Suprapubic skin (tissue), 4 donors: Measurements from ENCODE around the gene AOC1. TPM values are rescaled to one million over a fixed set of nuclear protein-coding genes. Genes with fewer than 3 reads are reported as not detected.

ENCODE experiments used
- DNase-seq, 2 donors: peaks; one replicate each; pipeline ENCODE4 v3.0.0-alpha.2; 2019; ENCODE audit warnings: low spot score in 2 of 2
- H3K27ac ChIP-seq: fragments of 200-600 bp; sonication (generic); one replicate; pipeline ENCODE4 v1.5.1; 2019
- H3K27me3 ChIP-seq: fragments of 200-600 bp; sonication (generic); one replicate; pipeline ENCODE4 v1.5.1; 2019
- H3K36me3 ChIP-seq: fragments of 200-600 bp; sonication (generic); one replicate; pipeline ENCODE4 v1.5.1; 2019
- H3K4me1 ChIP-seq: fragments of 200-600 bp; sonication (generic); one replicate; pipeline ENCODE4 v1.5.1; 2019
- H3K4me3 ChIP-seq: fragments of 200-600 bp; sonication (generic); one replicate; pipeline ENCODE4 v1.5.1; 2019; ENCODE audit warnings: mild to moderate bottlenecking
- H3K9me3 ChIP-seq: fragments of 200-600 bp; sonication (generic); one replicate; pipeline ENCODE4 v1.5.1; 2019
- CTCF ChIP-seq, 2 donors: fragments of 200-600 bp in 1 of 2; fragments of 450-650 bp in 1 of 2; sonication (generic) in 1 of 2; IDR thresholded peaks; one replicate each; pipeline ENCODE4 v1.5.1; 2016 to 2019; ENCODE audit warnings: antibody characterized with exemption in 2 of 2, mild to moderate bottlenecking in 1 of 2, moderate library complexity in 1 of 2
- EP300 ChIP-seq: sonication (generic); formaldehyde crosslinking; IDR thresholded peaks from one replicate; pipeline ENCODE4 v1.6.1; 2017; ENCODE audit warnings: antibody characterized with exemption
- POLR2A ChIP-seq, 2 donors: fragments of 450-650 bp; IDR thresholded peaks; one replicate each; pipeline ENCODE4 v1.6.1; 2017; ENCODE audit warnings: antibody characterized with exemption in 2 of 2, mild to moderate bottlenecking in 2 of 2, moderate library complexity in 2 of 2
- POLR2AphosphoS5 ChIP-seq, 3 donors: sonication (generic); formaldehyde crosslinking; IDR thresholded peaks; one replicate each; pipeline ENCODE4 v1.6.1; 2017; ENCODE audit warnings: antibody characterized with exemption in 3 of 3
- WGBS: methylation state at CpG from one replicate; pipeline ENCODE4 v1.1.5; 2018; 5-methylcytosine and 5-hydroxymethylcytosine counted together
- total RNA-seq, 4 donors: library from RNA; depleted of rRNA; stranded (reverse); fragments of >200 nt; gene quantifications; one replicate each; pipeline ENCODE4 v1.1.0, GENCODE V29; 2016

The AOC1 gene
- total RNA-seq, 4 donors from 2014 or later = 1.9 to 5.5 (median 2.3) TPM

DNA sequence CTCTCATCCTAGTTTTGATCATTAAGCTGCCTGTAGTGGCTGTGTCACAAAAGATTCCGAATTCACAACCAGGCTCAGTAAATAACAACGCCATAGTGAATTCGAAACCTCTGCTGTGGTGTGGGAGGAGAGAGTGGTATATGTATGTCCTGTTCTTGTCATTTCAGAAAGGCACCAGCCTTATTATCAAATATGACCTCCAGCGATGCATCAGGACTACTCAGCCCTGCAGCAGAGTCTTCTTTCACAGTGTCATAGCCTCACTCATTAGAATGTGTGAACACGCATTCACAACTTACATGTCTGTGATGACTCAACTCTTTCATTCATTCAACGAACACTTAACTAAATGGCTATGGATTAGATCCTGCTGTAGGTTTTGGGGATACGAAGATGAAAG, 15.3 kb downstream of the AOC1 start:
- WGBS = 92% methylated on average over 7 of the region's 7 CpGs
- Histone ChIP-seq H3K27ac (no peak overlapping the region), H3K9me3 (no peaks in the 10 kb centered on the region), H3K4me3 (no peak overlapping the region), H3K4me1 (no peaks in the 10 kb centered on the region), H3K36me3 (no peaks in the 10 kb centered on the region), H3K27me3 (peaks cover 4% of the 10 kb centered on the region)
- TF ChIP-seq EP300 (no peak), POLR2A (IDR thresholded peaks at IDR 0.05) (no peak), CTCF (IDR thresholded peaks at IDR 0.05) (no peak), POLR2AphosphoS5 (IDR thresholded peaks at IDR 0.05) (no peak)
- no peak for DNase-seq

GRCh38 chr7:150869467-150869866, 17.1 kb downstream of the AOC1 start:
- H3K27ac ChIP-seq = no peak overlapping the region
- 61% methylated on average over 2 of the region's 2 CpGs for WGBS
- no peak for TF ChIP-seq CTCF (IDR thresholded peaks at IDR 0.05)
- TF ChIP-seq POLR2A (IDR thresholded peaks at IDR 0.05) = no peak
- no peak for DNase-seq
- peaks cover 4% of the 10 kb centered on the region for H3K27me3 ChIP-seq
- H3K4me1 ChIP-seq = no peaks in the 10 kb centered on the region
- no peaks in the 10 kb centered on the region for H3K9me3 ChIP-seq
- H3K4me3 ChIP-seq = no peak overlapping the region
- no peaks in the 10 kb centered on the region for H3K36me3 ChIP-seq

- Histone ChIP-seq H3K27ac (no peak overlapping the region), H3K36me3 (no peaks in the 10 kb centered on the region), H3K27me3 (no peaks in the 10 kb centered on the region), H3K9me3 (no peaks in the 10 kb centered on the region), H3K4me1 (peaks cover 7% of the 10 kb centered on the region), H3K4me3 (no peak overlapping the region)
- no peak for DNase-seq
- no peak for TF ChIP-seq CTCF (IDR thresholded peaks at IDR 0.05)
- TF ChIP-seq POLR2AphosphoS5 (IDR thresholded peaks at IDR 0.05) = no peak
- no peak for TF ChIP-seq EP300
- no peak for TF ChIP-seq POLR2A (IDR thresholded peaks at IDR 0.05)
These were observed 19.3 kb downstream of the AOC1 start for GRCh38 chr7:150871601-150872000.

- Histone ChIP-seq H3K27ac (no peak overlapping the region), H3K36me3 (no peaks in the 10 kb centered on the region), H3K4me1 (peaks cover 16% of the 10 kb centered on the region), H3K9me3 (no peaks in the 10 kb centered on the region), H3K4me3 (no peak overlapping the region), H3K27me3 (no peaks in the 10 kb centered on the region)
- no peak for TF ChIP-seq POLR2A (IDR thresholded peaks at IDR 0.05)
- no peak for TF ChIP-seq EP300
- TF ChIP-seq CTCF (IDR thresholded peaks at IDR 0.05) = no peak
- TF ChIP-seq POLR2AphosphoS5 (IDR thresholded peaks at IDR 0.05) = no peak
- 87% methylated on average over 8 of the region's 8 CpGs for WGBS
- no peak for DNase-seq
These were observed 22.3 kb downstream of the AOC1 start for GRCh38 chr7:150874401-150875198.

- Histone ChIP-seq H3K36me3 (no peaks in the 10 kb centered on the region), H3K9me3 (peaks cover 6% of the 10 kb centered on the region), H3K4me3 (no peak overlapping the region), H3K4me1 (peaks cover 16% of the 10 kb centered on the region), H3K27ac (no peak overlapping the region), H3K27me3 (no peaks in the 10 kb centered on the region)
- no peak for DNase-seq
- TF ChIP-seq CTCF (IDR thresholded peaks at IDR 0.05) (no peak), POLR2AphosphoS5 (IDR thresholded peaks at IDR 0.05) (no peak), EP300 (no peak), POLR2A (IDR thresholded peaks at IDR 0.05) (no peak)
- 85% methylated on average over 4 of the region's 4 CpGs for WGBS
These were observed 23.5 kb downstream of the AOC1 start for GRCh38 chr7:150875791-150876190.
